K562 (cell line): Measurements from ENCODE around the gene FGGY. TPM values are rescaled to one million over a fixed set of nuclear protein-coding genes. Genes with fewer than 3 reads are reported as not detected.

ENCODE experiments used
- BRF2 ChIP-seq: IDR thresholded peaks from 3 replicates; pipeline ENCODE4 v1.6.1; 2011; ENCODE audit warnings: borderline replicate concordance, mild to moderate bottlenecking; ENCODE audit not compliant: insufficient read length, insufficient read depth
- CHD7 ChIP-seq: fragments of 200-600 bp; sonication (generic); IDR thresholded peaks from one replicate; pipeline ENCODE4 v1.6.1; 2012; ENCODE audit warnings: mild to moderate bottlenecking, low read depth, low read length, inconsistent platforms
- polyA plus RNA-seq, 8 experiments: library from polyadenylated mRNA; depleted of rRNA in 4 of 8; stranded (reverse) in 5 of 8; unstranded in 3 of 8; fragments of >200 nt; fragmentation: Nextera tagmentation in 2 of 8; fragmentation: Illumina TruSeq in 1 of 8; extraction: Ambion mirVana in 2 of 8; extraction: Trizol in 1 of 8; gene quantifications; 2 replicates each; pipeline versions ENCODE4 v1.2.1 to v1.2.3, GENCODE V29; 2011 to 2014; ENCODE audit warnings: inconsistent platforms in 1 of 8, missing spikeins in 1 of 8
- total RNA-seq, 7 experiments: library from RNA; depleted of rRNA in 6 of 7; stranded (reverse); fragments of >200 nt in 6 of 7; fragmentation: Illumina TruSeq in 2 of 7; extraction: Trizol in 2 of 7; gene quantifications; 2 replicates each; pipeline versions ENCODE4 v1.2.1 to v1.2.3, GENCODE V29; 2011 to 2021; ENCODE audit warnings: low replicate concordance in 1 of 7

Gene FGGY
- total and polyA plus RNA-seq, 9 of the 15 experiments (the other 6 are each of a cell fraction or from before 2014, with no cell fraction given), result 9.7 to 19.2 (median 12.6) TPM

- TF ChIP-seq CHD7 (no peak), BRF2 (no peak)
Observed at GRCh38 chr1:59492500-59492899, 195.6 kb downstream of the FGGY start (continued).
